AG04450 (cell line): ENCODE data around the gene IPP. TPM values are rescaled to one million over a fixed set of nuclear protein-coding genes. Genes with fewer than 3 reads are reported as not detected.
"Not testable (repeated sequence)": the region's sequence is repeated elsewhere in the genome, so short reads cannot be mapped to it uniquely, and the experiment has no call there.

Source experiments
- CTCF ChIA-PET: fragments of 300-600, 350-600 bp; formaldehyde crosslinking; extraction: SDS; loops from one replicate; lab custom pipeline; 2022; ENCODE audit warnings: antibody characterized with exemption, inconsistent platforms; lab: Charles Lee
- POLR2A ChIA-PET: fragments of 350-600 bp; formaldehyde crosslinking; extraction: SDS; loops from one replicate; lab custom pipeline; 2021; ENCODE audit warnings: antibody characterized with exemption, inconsistent platforms; lab: Yijun Ruan, JAX
- DNase-seq: peaks from one replicate; pipeline ENCODE4 v3.0.0-alpha.2; 2011; ENCODE audit warnings: low read depth, low spot score
- H3K27ac ChIP-seq: one replicate; pipeline ENCODE4 v1.5.1; 2012; ENCODE audit warnings: low read depth, low read length, control low read depth
- H3K27me3 ChIP-seq: one replicate; pipeline ENCODE4 v1.6.0; 2012; ENCODE audit warnings: low read length; ENCODE audit not compliant: control insufficient read depth, insufficient read depth
- H3K4me3 ChIP-seq: 2 replicates; pipeline ENCODE4 v1.5.1; 2011; ENCODE audit warnings: mild to moderate bottlenecking, low read depth, low read length, control low read depth
- H3K9me3 ChIP-seq: 2 replicates; pipeline ENCODE4 v1.5.1; 2012; ENCODE audit warnings: low read length; ENCODE audit not compliant: control insufficient read depth, insufficient read depth
- polyA plus RNA-seq: library from polyadenylated mRNA; depleted of rRNA; stranded (reverse); fragments of >200 nt; gene quantifications from 2 replicates; pipeline ENCODE4 v1.2.3, GENCODE V29; 2011
- TF ChIP-seq, protein P1 (sequence below): IDR thresholded peaks from 2 replicates; pipeline ENCODE4 v1.5.1; 2011; ENCODE audit warnings: low read depth, low read length, control low read depth, inconsistent platforms

IPP gene
- polyA plus RNA-seq, 1 experiment, result 13.6 TPM

DNA sequence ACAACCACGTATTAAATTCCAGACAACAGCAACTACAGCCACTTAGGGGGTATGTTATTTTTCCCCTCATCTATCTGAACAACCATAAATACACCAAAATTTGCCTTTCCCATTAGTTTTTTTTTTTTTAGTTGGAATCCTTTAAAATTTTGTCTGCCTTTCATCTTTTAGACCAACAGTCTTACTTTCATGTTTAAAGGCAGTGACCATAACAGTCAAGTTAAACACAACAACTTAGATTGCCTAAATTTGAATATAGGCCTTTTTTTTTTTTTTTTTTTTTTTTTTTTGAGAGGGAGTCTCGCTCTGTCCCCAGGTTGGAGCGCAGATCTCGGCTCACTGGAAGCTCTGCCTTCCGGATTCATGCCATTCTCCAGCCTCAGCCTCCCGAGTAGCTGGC, 67.5 kb downstream of the IPP start:
- ChIA-PET CTCF (interaction anchor here (1.3 kb wide), 1 partner anchor 14 kb away, joined by 4 read pairs; no protein-coding TSS in a partner anchor), POLR2A (no interaction called here)

DNA sequence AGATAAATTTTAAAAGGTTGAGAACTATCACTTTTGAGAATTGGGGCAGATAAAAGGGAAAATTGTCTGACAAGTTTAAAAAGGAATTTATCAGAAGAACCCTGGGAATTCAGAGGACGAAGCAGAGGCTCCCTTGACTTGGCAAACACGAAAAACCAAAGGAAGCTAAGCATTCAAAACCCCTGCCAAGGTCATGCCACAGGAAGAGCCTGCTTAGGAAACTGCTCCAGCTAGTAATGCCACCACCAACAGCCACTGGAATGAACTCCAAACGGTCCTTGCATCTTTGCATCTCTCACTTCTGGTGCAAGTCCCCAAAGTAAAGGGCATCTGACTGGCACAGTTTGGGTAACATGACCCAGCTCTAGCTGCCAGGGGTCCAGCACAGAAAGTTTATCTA, 71.3 kb downstream of the IPP start:
- H3K4me3 ChIP-seq, result no peak overlapping the region
- ChIA-PET CTCF (no interaction called here), POLR2A (no interaction called here)
- DNase-seq, result no peak
- H3K27ac ChIP-seq, result no peak overlapping the region
- no peaks in the 10 kb centered on the region for H3K9me3 ChIP-seq
- H3K27me3 ChIP-seq, result no peaks in the 10 kb centered on the region
- TF ChIP-seq, protein P1, sequence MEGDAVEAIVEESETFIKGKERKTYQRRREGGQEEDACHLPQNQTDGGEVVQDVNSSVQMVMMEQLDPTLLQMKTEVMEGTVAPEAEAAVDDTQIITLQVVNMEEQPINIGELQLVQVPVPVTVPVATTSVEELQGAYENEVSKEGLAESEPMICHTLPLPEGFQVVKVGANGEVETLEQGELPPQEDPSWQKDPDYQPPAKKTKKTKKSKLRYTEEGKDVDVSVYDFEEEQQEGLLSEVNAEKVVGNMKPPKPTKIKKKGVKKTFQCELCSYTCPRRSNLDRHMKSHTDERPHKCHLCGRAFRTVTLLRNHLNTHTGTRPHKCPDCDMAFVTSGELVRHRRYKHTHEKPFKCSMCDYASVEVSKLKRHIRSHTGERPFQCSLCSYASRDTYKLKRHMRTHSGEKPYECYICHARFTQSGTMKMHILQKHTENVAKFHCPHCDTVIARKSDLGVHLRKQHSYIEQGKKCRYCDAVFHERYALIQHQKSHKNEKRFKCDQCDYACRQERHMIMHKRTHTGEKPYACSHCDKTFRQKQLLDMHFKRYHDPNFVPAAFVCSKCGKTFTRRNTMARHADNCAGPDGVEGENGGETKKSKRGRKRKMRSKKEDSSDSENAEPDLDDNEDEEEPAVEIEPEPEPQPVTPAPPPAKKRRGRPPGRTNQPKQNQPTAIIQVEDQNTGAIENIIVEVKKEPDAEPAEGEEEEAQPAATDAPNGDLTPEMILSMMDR, result no peak

More for the DNA sequence above, 67.5 kb downstream of the IPP start:
- Histone ChIP-seq H3K9me3 (no peaks in the 10 kb centered on the region), H3K27ac (no peak overlapping the region), H3K27me3 (no peaks in the 10 kb centered on the region), H3K4me3 (no peak overlapping the region)
- DNase-seq, result no peak
- TF ChIP-seq, protein P1, result no peak

DNA sequence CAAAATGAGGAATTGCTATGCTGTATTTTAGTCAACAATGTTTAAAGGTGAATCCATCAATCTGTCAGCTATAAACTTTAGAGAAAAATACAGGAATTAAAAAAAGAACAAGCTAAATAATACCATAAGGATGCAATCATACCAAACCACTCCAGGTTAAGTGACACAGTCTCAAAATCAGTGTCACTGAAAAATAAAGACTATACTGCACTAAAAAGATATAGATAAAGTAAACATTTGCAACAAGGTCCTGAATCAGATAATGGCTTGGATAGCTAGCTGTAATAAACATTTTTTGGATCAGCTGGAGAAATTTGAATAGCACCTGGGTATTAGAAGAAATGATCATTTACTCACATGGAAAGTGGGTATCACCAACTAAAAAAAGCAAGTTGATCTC, 72.0 kb downstream of the IPP start:
- ChIA-PET POLR2A (no interaction called here), CTCF (no interaction called here)
- H3K9me3 ChIP-seq, result no peaks in the 10 kb centered on the region
- H3K27me3 ChIP-seq, result no peaks in the 10 kb centered on the region
- H3K27ac ChIP-seq, result no peak overlapping the region
- DNase-seq, result no peak
- no peak overlapping the region for H3K4me3 ChIP-seq
- TF ChIP-seq, protein P1, result no peak

DNA sequence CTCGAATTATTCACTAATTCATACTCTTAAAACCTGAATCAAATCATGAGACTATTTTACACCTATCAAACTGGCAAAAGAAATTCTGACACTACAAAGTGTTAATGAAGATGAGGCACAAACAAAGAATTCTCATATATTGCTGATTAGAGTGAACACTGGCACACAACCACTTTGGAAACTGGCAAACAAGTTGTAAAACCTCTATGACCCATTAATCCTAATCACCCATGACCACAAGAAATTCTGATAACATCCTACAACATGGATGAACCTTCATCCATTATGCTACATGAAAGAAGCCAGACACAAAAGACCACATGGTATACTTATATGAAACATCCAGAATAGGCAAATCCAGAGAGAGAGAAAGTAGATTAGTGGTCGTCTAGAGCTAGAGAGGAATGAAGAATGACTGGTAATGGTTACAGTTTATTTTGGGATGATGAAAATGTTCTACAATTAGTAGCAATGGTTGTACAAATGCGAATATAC, 72.7 kb downstream of the IPP start:
- no peak overlapping the region for H3K4me3 ChIP-seq
- no peak for DNase-seq
- H3K27me3 ChIP-seq, result no peaks in the 10 kb centered on the region
- TF ChIP-seq, protein P1, result no peak
- H3K9me3 ChIP-seq, result no peaks in the 10 kb centered on the region
- CTCF ChIA-PET, result interaction anchor here (0.7 kb wide), 1 partner anchor 28 kb away, joined by 3 read pairs; no protein-coding TSS in a partner anchor
- H3K27ac ChIP-seq, result no peak overlapping the region
- POLR2A ChIA-PET, result no interaction called here

DNA sequence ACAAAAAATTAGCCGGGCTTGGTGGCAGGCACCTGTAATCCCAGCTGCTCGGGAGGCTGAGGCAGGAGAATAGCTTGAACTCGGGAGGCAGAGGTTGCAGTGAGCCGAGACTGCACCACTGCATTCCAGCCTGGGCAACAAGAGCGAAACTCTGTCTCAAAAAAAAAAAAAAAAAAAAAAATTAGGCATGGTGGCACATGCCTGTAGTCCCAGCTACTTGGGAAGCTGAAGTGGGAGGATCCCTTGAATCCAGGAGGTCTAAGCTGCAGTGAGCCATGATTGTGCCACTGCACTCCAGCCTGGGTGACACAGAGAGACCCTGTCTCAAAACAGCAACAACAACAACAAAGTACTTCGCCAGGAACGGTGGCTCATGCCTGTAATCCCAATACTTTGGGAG, 73.9 kb downstream of the IPP start:
- not testable (repeated sequence) for H3K9me3 ChIP-seq, H3K27ac ChIP-seq, H3K27me3 ChIP-seq, DNase-seq, H3K4me3 ChIP-seq
- POLR2A ChIA-PET, result interaction anchor here (0.7 to 0.9 kb wide), 2 partner anchors 9 to 100 kb away, joined by 5 to 8 read pairs; no protein-coding TSS in a partner anchor
- CTCF ChIA-PET, result interaction anchor here (0.7 kb wide), 1 partner anchor 40 kb away, joined by 3 read pairs; no protein-coding TSS in a partner anchor
